NCI-H128 (cell line): ENCODE measurements around the gene PRR20E.
"Not testable (repeated sequence)": the region's sequence is repeated elsewhere in the genome, so short reads cannot be mapped to it uniquely, and the experiment has no call there.

Source experiments
- DNase-seq: peaks from one replicate; lab custom pipeline; 2025; ENCODE audit not compliant: unreplicated experiment; lab: John Stamatoyannopoulos, UW

Gene PRR20E

GRCh38 chr13:57166897-57167296 is at the start of gene PRR20E:
TSS of gene PRR20E (plus strand) at chr13:57167197. CDS start at chr13:57167584, 387 bp downstream.
- DNase-seq, result not testable (repeated sequence)

- DNase-seq, result no peak
These were observed 43.3 kb upstream of the PRR20E start for GRCh38 chr13:57123681-57124080.

- no peak for DNase-seq
These were observed 38.1 kb upstream of the PRR20E start for GRCh38 chr13:57128909-57129308.

- no peak for DNase-seq
These were observed 30.9 kb upstream of the PRR20E start for GRCh38 chr13:57136093-57136492.

GRCh38 chr13:57137585-57137984 is 29.4 kb upstream of the PRR20E start:
- DNase-seq, result no peak

GRCh38 chr13:57138988-57139387 is 28.0 kb upstream of the PRR20E start:
- no peak for DNase-seq

- not testable (repeated sequence) for DNase-seq
These were observed 27.2 kb upstream of the PRR20E start for GRCh38 chr13:57139781-57140180.

GRCh38 chr13:57140235-57140968 is 26.6 kb upstream of the PRR20E start, which contains the start of gene PRR20A:
TSS of gene PRR20A (plus strand) at chr13:57140918. CDS start at chr13:57141305, 387 bp downstream.
- not testable (repeated sequence) for DNase-seq

GRCh38 chr13:57147188-57147587 is 19.8 kb upstream of the PRR20E start, which contains the start of gene PRR20B:
TSS of gene PRR20B (plus strand) at chr13:57147488. CDS start at chr13:57147875, 387 bp downstream.
- DNase-seq, result not testable (repeated sequence)

- not testable (repeated sequence) for DNase-seq
These were observed 18.9 kb upstream of the PRR20E start for GRCh38 chr13:57148106-57148505.

- DNase-seq, result not testable (repeated sequence)
These were observed 13.2 kb upstream of the PRR20E start, which contains the start of gene PRR20C for GRCh38 chr13:57153761-57154160. TSS of gene PRR20C (plus strand) at chr13:57154061. CDS start at chr13:57154448, 387 bp downstream.

GRCh38 chr13:57160332-57160731 is 6.7 kb upstream of the PRR20E start, which contains the start of gene PRR20D:
TSS of gene PRR20D (plus strand) at chr13:57160632. CDS start at chr13:57161019, 387 bp downstream.
- not testable (repeated sequence) for DNase-seq

GRCh38 chr13:57191667-57192066 is 24.7 kb downstream of the PRR20E start:
- no peak for DNase-seq

GRCh38 chr13:57212989-57213388 is 46.0 kb downstream of the PRR20E start:
- DNase-seq, result no peak
